Testis (tissue), 3 donors: ENCODE data around the gene VPS33A. TPM values are rescaled to one million over a fixed set of nuclear protein-coding genes. Genes with fewer than 3 reads are reported as not detected.

Experiments used
- DNase-seq: peaks from one replicate; pipeline ENCODE4 v3.0.0-alpha.2; 2019
- H3K27ac ChIP-seq, 2 donors: fragments of 200-600 bp; sonication (generic); one replicate each; pipeline ENCODE4 v1.5.1; 2019
- H3K27me3 ChIP-seq: fragments of 200-600 bp; sonication (generic); one replicate; pipeline ENCODE4 v1.5.1; 2019
- H3K36me3 ChIP-seq: fragments of 200-600 bp; sonication (generic); one replicate; pipeline ENCODE4 v1.5.1; 2017; ENCODE audit warnings: low read depth; ENCODE audit errors: missing control alignments
- H3K4me1 ChIP-seq: fragments of 200-600 bp; sonication (generic); one replicate; pipeline ENCODE4 v1.5.1; 2019
- H3K4me3 ChIP-seq, 2 donors: fragments of 200-600 bp; sonication (generic); one replicate each; pipeline ENCODE4 v1.5.1; 2017 to 2019
- H3K9me3 ChIP-seq: fragments of 200-600 bp; sonication (generic); one replicate; pipeline ENCODE4 v1.5.1; 2017
- POLR2A ChIP-seq: fragments of 450-650 bp; IDR thresholded peaks from one replicate; pipeline ENCODE4 v1.6.1; 2017; ENCODE audit warnings: antibody characterized with exemption, mild to moderate bottlenecking, moderate library complexity
- WGBS, 2 donors: methylation state at CpG; one replicate each; pipeline ENCODE4 v1.1.5; 2018; 5-methylcytosine and 5-hydroxymethylcytosine counted together
- intact Hi-C: fragments of 100-400 bp; cut with DNase I; formaldehyde crosslinking; loops from one replicate; pipeline ENCODE4 v1.15.1; 2023; ENCODE audit warnings: low total_unique reads
- polyA plus RNA-seq: library from polyadenylated mRNA; stranded (reverse); fragments of 350-450 nt; fragmentation: Illumina TruSeq; extraction: RNeasy Lipid Tissue Mini Kit (QIAGEN cat#74804); gene quantifications from one replicate; pipeline ENCODE4 v1.2.3, GENCODE V29; 2014; ENCODE audit warnings: low read depth, low replicate concordance; ENCODE audit not compliant: insufficient read depth
- total RNA-seq, 2 donors: library from RNA; depleted of rRNA; stranded (reverse); fragments of >200 nt; gene quantifications; one replicate each; pipeline ENCODE4 v1.2.3, GENCODE V29; 2016
- TF ChIP-seq, protein P1 (sequence below), 3 experiments: fragments of 450-650 bp in 2 of 3; fragments of 200-600 bp in 1 of 3; sonication (generic) in 1 of 3; IDR thresholded peaks; one replicate each; pipeline ENCODE4 v1.5.1; 2016 to 2019; ENCODE audit warnings: antibody characterized with exemption in 3 of 3, mild to moderate bottlenecking in 2 of 3, moderate library complexity in 1 of 3

Gene VPS33A
- total and polyA plus RNA-seq, 3 donors from 2014 or later = 36.1 to 50.1 (median 41.3) TPM

DNA sequence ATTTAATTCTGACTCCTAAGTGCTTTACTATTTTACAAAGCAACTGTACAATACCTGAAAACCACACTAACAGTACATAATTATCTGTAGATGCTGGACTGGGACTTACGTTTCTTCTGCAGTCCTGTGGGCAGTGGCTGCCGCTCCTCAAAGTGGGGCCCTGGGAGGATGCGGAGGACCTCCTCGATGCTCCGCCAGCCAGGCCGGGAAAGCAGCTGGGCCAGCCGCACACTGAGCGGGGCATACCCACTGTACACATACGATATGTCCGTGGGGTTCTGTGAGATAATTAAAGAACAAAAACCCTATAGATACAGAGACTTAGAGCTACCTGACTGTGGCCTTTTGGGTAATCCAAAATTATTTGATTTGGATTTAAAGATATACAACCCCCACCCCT, 33.6 kb downstream of the VPS33A start:
- no peak for DNase-seq
- TF ChIP-seq, protein P1, sequence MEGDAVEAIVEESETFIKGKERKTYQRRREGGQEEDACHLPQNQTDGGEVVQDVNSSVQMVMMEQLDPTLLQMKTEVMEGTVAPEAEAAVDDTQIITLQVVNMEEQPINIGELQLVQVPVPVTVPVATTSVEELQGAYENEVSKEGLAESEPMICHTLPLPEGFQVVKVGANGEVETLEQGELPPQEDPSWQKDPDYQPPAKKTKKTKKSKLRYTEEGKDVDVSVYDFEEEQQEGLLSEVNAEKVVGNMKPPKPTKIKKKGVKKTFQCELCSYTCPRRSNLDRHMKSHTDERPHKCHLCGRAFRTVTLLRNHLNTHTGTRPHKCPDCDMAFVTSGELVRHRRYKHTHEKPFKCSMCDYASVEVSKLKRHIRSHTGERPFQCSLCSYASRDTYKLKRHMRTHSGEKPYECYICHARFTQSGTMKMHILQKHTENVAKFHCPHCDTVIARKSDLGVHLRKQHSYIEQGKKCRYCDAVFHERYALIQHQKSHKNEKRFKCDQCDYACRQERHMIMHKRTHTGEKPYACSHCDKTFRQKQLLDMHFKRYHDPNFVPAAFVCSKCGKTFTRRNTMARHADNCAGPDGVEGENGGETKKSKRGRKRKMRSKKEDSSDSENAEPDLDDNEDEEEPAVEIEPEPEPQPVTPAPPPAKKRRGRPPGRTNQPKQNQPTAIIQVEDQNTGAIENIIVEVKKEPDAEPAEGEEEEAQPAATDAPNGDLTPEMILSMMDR (IDR thresholded peaks at IDR 0.05) = no peak
- no peak for TF ChIP-seq POLR2A
- Histone ChIP-seq H3K9me3 (no peaks in the 10 kb centered on the region), H3K36me3 (no peaks in the 10 kb centered on the region), H3K4me3 (no peak overlapping the region), H3K27ac (no peak overlapping the region), H3K4me1 (no peaks in the 10 kb centered on the region), H3K27me3 (no peaks in the 10 kb centered on the region)
- 92 to 96% methylated on average over 10 of the region's 10 CpGs for WGBS, 2 donors
- intact Hi-C loops = no loop called here

DNA sequence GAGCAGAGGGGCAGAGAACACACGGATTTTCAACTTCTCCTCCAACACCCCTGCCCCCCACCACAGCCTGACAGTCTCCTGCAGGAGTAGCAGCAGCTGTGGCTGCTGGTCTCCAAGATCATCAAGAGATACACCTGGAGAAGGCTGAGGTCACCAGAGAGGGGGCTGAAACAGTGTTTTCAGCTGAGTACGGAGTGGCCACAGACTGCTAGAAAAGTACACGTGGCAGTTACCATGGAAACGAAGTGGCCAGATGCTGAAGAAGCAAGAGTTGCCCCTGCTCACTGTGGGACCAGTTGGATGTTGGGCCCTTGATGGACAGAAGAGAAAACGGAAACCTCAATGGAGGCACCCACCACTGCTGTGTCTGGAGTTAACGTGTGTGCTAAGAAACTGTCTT, 35.5 kb downstream of the VPS33A start:
- DNase-seq = no peak
- 77 to 80% methylated on average over 6 of the region's 6 CpGs for WGBS, 2 donors
- no peaks in the 10 kb centered on the region for H3K9me3 ChIP-seq
- H3K36me3 ChIP-seq = no peaks in the 10 kb centered on the region
- intact Hi-C loops = no loop called here
- H3K4me1 ChIP-seq = peaks cover 5% of the 10 kb centered on the region
- H3K4me3 ChIP-seq = no peak overlapping the region
- no peak overlapping the region for H3K27ac ChIP-seq
- TF ChIP-seq, protein P1 (IDR thresholded peaks at IDR 0.05) = no peak
- no peak for TF ChIP-seq POLR2A
- H3K27me3 ChIP-seq = no peaks in the 10 kb centered on the region

DNA sequence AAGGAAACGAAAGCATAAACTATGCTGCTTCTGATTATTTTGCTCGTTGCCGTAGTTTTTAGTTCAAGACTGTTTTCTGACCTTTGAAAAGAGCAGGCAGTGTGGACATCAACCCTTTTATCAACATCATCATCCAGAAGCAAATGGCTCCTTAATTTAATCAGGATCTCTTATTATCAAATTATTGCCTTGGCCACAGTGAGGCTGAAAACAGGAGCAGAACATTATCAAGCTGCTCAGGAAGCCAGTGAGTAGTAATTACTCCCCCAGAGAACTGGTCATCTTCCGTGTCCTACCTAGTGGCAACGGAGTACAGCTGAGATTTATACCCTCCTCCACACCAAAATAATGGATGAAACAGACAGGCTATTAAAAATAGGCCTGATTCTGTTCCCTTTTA, 38.2 kb downstream of the VPS33A start:
- TF ChIP-seq POLR2A = no peak
- TF ChIP-seq, protein P1 (IDR thresholded peaks at IDR 0.05) = no peak
- 76 to 87% methylated on average over 5 of the region's 5 CpGs for WGBS, 2 donors
- no peaks in the 10 kb centered on the region for H3K36me3 ChIP-seq

DNA sequence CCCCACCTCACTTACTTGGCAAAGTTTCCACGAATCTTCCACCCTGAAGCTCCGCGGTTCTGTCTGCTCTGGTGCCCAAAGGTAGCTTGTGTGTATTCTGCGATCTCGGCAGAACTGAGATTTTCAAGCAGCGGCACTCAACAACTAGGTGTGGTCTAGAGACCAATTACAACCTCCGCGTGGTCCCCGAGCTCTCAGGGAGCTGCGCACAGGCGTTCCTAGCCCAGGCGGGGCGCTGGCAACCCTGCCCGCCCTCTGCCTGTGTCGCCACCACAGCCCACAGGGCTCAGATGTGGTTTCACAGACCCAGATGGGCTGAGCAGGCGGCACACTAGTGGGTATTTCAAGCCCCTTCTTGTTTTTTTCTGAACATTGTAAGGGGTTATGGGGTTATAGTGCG, 39.0 kb downstream of the VPS33A start:
- intact Hi-C loops = no loop called here
- no peaks in the 10 kb centered on the region for H3K36me3 ChIP-seq
- TF ChIP-seq, protein P1 (IDR thresholded peaks at IDR 0.05) = no peak
- no peak for TF ChIP-seq POLR2A

More for the DNA sequence above, 38.2 kb downstream of the VPS33A start:
- H3K27me3 ChIP-seq = no peaks in the 10 kb centered on the region
- no peaks in the 10 kb centered on the region for H3K9me3 ChIP-seq
- DNase-seq = no peak
- intact Hi-C loops = no loop called here
- H3K4me1 ChIP-seq = peaks cover 19% of the 10 kb centered on the region
- no peak overlapping the region for H3K27ac ChIP-seq
- no peak overlapping the region for H3K4me3 ChIP-seq

DNA sequence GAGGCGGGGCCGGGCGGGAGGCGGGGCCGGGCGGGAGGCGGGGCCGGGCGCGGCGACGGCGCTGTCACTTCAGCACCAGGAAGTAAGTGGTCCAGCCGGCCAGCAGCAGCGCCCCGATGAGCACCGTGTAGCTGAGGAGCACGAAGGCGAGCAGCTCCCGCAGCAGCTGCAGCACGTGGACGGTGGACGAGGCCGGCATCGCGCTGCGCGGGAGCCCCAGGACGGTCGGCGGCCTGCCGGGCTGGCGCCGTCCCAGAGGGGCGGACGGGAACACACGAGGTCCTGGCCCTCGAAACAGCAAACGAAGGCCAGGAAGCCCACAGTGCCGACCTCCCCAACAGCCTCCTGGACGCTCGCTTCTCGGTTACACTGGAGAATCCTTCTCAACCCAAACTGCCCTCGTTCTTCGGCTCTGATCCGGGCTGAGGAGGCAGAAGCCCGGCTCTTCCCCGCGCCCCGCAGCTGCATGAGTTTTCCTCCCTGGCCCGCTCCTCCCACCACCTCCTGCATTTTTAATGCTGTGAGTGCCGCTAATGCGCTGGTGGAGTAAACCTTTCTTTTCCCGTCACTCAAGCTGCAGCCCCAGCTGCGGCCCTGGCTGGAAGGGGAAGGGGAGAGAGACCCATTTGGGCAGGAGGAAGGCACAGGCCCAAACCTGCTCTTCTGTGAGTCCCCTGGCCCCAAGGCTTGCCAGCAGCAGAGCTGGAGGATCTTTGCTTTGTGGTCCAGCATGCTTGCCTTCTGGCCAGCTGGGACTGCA, 39.7 kb downstream of the VPS33A start:
- WGBS, 2 donors = 5 to 16% methylated on average over 14 to 53 of the region's 55 CpGs
- no peaks in the 10 kb centered on the region for H3K27me3 ChIP-seq
- H3K9me3 ChIP-seq = no peaks in the 10 kb centered on the region
- peaks cover 26% of the 10 kb centered on the region for H3K4me1 ChIP-seq
- H3K36me3 ChIP-seq = no peaks in the 10 kb centered on the region
- intact Hi-C loops = no loop called here
- H3K27ac ChIP-seq = peak overlapping the region in 1 of 2 donors; percentile 34
- TF ChIP-seq, protein P1 (IDR thresholded peaks at IDR 0.05) = no peak
- TF ChIP-seq POLR2A = no peak
- peak; percentile 21 for DNase-seq
- peak overlapping the region; percentile 80 to 97 for H3K4me3 ChIP-seq

More for the DNA sequence above, 39.0 kb downstream of the VPS33A start:
- no peak overlapping the region for H3K4me3 ChIP-seq
- no peak overlapping the region for H3K27ac ChIP-seq
- DNase-seq = no peak
- no peaks in the 10 kb centered on the region for H3K27me3 ChIP-seq
- H3K9me3 ChIP-seq = no peaks in the 10 kb centered on the region
- peaks cover 22% of the 10 kb centered on the region for H3K4me1 ChIP-seq
- 69 to 77% methylated on average over 9 to 17 of the region's 17 CpGs for WGBS, 2 donors
